GM18867 (cell line): ENCODE results near the gene PIP5KL1.

Experiments used
- ATAC-seq: cut with Tn5 transposase; IDR thresholded peaks from one replicate; pipeline ENCODE4 v1.9.1; 2021; ENCODE audit warnings: mild to moderate bottlenecking, moderate library complexity; ENCODE audit not compliant: unreplicated experiment

PIP5KL1 gene

DNA sequence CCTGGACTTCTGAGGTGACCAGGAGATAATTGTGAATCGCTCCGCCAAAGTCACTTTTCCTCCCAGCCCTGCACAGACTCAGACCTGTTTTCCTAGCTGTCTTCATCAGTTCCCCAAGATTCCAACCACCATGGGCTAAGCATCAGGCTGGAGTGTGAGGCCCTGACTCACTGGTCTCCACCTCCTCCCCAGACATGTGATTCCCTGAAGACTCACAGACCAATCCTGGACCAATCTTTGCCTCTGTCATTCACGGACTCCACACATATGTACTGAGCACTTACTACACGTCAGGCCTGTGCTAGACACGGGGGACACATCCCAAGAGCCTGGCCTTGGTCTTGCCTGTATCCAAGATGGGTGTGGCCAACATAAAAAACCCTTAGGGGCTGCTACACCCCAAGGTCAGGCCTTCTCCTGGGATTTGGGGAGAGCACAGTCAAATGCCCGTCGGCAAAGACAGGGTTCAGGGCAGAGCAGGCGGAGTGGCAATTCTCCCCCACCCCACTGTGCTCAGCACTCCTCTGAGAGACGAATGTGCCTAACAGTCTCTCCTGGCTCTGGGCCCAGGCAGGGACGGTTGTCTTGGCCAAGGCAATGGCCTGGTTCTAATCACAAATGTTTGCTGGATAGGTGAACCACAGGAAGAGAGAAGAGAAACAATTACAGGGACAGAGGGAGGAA is 38.3 kb upstream of the PIP5KL1 start:
- no peak for ATAC-seq

DNA sequence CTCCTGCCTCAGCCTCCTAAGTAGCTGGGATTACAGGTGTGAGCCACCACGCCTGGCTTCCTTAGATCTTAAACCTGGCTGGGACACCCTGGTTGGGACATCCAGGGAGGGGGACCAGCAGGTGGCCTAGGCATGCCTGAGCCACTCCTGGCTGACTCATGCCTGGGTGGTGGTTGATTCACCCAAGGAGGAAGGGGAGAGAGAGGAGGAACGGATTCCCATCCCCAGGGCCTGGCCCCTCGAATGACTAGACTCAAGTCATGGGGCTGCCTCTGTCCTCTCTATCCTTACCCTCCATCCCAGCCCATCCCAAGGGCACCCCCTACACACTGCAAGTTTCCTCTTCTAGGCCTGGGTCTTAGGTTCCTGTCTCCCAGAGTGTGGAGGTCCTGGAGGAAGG is 37.5 kb upstream of the PIP5KL1 start:
- ATAC-seq, result no peak

DNA sequence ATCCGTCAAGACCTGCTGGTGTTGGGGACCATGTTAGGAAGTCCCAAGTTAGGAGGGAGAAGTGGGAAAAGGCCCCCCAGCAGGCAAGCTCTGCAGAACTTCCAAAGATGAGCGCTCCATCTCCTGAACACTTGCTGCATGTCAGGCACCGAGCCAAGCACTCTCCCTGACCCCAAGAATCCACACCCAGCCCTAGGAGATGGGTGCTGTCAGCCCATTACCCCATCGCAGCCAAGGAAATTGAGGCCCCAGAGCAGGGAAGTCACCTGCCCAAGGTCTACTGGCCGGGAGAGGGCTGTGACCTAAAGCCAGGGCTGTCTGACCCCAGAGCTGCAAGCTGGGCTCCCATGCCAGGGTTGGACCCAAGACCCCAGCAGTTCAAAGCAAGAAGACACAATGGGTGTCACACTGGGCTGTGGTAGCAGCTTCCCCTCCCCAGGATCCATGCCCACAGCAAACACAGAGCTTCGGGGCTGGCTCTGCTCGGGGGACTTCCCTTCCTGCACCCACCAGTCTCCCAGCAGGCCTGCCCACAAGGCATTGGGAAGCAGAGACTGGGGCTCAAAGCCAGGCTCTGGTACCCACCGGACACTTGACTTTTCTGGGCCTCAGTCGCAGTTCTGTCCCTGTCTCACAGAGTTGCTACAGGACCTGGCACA is 36.7 kb upstream of the PIP5KL1 start:
- no peak for ATAC-seq

DNA sequence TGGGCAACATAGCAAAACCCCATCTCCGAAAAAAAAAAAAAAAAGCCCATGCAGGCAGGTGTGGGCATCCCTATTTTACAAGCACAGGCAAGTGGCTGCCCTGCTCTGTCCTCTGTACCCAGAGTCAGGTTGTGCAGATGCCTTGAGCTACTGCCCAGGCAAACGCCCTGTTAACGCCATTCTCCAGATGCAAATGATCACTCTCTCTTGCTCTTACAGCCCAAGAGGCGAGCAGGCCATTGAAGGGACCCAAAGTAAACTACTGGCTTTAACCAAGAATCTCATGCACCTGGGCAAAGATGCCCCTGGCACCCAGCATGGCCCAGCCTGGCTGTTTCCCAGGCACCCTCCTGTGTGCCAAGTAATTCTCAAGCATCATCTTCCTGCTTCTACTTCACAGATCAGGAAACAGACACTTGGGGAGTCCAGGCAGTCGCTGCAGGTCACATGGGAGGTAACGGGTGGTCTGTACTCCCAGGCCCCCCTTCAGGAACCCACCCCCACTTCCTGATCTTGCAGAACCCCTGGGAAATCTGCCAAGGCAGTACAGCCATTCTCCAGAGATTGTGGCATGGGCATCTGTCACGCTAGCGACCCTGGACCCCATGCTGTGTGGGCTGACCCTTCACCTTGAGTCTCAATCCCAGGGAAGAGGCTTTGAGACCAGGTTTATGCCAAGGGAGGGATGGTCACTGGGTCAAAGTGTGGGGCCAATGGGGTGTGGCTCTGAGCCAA is 36.0 kb upstream of the PIP5KL1 start:
- no peak for ATAC-seq

DNA sequence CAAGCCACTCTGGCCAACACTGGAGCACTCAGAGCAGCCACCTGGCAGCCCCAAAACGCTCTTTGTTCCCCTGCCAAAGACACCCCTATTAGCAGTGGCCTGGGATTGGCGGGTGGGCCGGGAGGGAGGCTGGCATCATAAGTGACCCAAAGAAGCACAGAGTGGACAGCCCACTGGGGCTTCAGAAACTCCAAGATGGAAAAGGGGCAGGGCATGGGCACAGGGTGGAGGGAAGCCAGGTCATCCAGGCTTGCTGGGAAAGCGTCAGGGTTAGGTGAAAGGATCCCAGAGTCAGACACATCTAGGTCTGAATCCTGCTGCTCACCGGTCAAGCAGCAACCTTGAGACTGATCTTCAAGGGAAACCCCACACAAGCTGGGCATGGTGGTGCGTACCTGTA is 35.4 kb upstream of the PIP5KL1 start:
- ATAC-seq, result no peak

DNA sequence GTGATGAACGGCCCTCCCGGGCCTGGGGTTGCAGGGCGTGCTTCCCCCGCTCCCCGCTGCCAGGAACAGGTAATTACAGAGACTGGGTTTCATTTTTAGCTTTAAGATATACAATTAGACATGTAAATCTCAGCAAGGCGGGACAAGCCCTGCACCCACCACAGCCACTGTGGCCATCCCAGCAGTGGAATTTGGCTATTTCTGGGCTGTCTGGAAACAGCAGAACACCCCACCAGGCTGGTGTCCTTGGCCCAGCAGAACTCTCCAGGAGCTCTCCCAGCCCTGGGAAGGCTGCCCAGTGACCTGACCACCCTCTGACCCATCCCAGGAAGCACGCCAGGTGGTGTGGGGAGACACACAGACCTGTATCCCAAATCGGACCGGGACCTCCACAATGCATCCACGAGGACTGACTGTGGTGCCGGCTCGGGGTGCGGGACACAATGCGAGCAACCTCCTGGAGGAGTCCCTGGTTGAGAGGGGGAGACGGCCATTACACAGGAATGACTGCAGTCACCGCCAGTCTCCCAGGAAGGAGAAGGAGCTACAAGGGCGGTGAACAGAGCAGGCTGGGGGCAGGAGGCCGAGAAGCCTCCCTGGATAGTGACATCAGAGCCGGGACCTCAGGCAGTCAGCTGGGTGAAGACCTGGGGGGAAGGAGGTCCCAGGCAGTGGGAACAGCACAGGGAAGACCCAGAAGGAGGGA is 32.9 kb upstream of the PIP5KL1 start:
- ATAC-seq, result no peak

DNA sequence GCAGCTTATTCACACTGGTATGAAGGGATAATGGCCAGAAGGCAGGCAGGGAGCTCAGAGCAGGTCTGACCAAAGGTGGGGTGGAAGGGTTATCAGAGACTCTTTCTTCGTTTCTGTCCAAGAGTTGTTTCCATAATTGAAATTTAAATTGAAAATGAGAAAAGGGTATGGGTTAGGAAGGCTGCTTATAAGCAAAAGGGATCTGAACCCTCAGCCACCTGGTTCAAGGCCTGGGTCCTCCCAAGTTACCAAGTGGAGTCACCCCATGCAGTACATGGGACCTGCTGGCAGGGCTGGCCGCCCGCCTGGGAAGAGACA is 32.4 kb upstream of the PIP5KL1 start:
- no peak for ATAC-seq

DNA sequence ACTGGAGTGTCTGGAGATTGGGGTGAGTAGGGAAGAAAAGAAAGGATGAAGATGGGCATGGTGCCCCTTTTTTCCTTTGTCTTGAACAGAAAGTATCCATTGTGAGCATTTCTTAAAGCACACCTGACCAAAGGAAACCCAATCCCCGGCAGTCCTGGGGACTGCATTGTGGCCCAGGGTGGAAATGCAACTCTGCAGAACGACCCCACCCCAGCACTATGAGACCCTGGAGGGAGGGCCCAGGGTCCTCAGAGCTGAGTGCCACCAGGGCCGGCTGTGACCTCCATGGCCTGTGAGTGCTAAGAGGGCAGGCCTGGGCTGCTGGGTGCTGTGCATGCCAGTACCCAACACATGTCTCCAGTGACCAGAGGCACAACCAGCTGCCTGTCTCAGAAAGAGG is 31.7 kb upstream of the PIP5KL1 start:
- ATAC-seq, result no peak

DNA sequence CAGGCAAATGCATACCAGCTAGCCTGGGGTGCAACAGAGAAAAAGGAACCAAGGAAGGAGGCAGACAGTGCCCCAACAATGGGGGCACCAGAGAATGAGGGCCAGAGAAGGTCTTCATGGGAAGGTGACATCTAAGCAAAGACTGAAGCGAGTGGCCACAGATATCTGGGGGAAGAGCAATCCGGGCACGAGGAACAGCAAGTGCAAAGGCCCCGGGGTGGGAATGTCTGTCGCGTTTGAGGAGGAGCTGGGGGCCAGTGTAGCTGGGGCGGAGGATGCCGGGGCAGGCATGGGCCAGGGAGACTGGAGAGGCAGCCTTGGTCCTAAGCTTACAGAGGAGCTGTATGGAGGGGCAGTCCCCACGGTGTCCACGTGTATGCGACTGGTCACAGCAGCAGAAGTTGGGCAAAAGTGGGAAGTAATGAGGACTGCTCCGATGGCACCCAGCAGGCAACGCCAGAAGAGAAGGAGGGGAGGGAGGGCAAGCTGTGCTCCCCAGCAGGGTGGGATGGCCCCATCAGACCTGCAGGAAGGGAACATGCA is 31.1 kb upstream of the PIP5KL1 start:
- no peak for ATAC-seq

DNA sequence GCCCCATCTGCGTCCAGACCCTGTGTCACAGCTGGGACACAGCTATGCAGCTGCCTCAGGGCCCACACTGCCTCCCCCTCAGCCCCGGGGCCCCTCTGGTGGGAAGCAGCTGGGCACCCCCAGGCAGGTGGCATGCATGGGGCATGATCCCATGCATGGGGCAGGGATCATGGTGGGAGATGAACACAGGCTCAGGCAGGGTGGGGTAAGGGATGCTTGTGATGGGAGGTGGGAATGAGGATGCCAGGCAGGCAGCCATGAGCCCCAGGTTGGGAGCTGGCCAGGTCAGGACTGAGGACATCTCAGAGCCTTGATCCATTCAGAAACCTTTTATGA is 30.5 kb upstream of the PIP5KL1 start:
- ATAC-seq, result no peak

DNA sequence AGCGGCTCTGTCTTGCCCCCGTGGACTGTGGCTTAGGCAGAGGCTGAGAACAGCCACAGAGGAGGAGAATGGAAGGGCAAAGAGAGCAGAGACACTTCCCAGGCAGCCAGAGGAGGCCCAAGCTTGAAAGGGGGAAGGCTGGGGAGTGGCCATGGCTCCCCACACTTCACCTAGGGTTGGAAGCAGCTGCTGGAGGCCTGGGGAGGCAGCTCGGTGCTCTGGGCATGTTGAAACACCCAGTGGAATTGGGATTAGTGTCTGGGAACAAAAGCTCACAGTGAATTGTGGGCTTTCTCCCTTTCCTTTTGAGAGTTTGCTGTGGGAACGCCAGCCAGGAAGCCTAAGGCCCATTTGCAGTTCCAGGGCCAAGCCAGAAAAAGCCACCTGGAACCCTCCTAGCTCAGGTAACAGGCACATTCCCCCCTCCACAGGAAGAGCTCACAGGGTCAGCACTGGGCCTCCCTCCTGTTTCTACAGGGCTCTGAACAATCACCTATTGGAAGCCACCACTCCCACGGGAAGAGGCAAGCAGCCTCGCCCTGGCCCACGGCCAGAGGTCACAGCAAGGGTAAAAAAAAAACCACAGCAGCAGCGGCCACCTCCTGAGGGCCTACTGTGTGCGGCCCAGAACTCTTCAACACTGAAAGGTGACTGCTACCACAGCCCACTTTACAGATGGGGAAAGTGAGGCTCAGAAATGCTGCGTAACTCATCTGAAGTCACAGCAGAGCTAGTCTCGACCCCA is 30.0 kb upstream of the PIP5KL1 start:
- no peak for ATAC-seq

DNA sequence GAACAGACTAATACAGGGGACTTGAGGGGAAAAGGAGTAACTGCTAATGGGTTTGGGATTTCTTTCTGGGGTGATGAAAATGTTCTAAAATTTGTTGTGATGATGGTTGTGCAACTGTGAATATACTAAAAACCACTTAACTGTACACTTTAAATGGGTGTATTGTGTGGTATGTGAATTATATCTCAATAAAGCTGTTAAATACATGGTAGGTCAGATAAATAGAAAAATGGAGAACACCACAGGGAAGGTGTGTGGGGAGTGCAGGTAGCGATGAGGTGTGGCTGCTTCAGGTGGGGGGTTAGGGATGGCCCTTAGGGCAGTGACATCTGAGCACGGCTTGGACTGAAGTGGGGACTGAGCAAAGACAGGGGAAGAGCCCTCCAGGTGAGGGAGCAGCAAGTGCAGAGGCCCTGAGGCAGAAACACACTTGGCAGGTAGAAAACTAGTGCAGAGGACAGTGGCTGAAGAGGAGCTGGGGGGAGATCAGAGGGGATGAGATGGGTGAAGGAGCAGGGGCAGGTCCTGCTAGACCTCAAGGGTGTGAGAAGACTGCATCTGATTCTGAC is 29.3 kb upstream of the PIP5KL1 start:
- ATAC-seq, result no peak

DNA sequence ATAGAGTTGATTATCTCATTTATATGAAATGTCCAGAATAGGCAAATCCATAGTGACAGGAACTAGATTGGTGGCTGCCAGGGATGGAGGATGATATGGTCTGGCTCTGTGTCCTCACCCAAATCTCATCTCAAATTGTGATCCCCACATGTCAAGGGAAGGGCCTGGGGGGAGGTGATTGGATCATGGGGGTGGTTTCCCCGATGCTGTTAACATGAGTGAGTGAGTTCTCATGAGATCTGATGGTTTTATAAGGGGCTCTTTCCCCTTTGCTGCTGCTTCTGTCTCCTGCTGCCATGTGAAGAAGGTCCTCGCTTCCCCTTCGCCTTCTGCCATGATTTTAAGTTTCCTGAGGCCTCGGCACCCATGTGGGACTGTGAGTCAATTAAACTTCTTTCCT is 28.8 kb upstream of the PIP5KL1 start:
- no peak for ATAC-seq

DNA sequence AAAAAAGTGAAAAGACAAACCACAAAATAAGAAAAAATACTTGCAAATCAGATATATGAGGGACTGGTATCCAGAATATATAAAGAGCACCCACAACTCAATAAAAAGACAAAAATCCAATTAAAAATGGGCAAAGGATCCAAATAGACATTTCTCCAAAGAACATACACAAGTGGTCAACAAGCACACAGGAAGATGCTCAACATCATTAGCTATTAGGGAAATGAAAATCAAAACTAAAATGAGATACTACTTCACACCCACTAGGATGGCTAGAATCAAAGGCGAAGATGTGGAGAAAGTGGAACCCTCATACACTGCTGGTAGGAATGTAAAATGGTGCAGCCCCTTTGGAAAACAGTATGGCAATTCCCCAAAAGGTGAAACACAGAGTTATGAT is 28.2 kb upstream of the PIP5KL1 start:
- ATAC-seq, result no peak

DNA sequence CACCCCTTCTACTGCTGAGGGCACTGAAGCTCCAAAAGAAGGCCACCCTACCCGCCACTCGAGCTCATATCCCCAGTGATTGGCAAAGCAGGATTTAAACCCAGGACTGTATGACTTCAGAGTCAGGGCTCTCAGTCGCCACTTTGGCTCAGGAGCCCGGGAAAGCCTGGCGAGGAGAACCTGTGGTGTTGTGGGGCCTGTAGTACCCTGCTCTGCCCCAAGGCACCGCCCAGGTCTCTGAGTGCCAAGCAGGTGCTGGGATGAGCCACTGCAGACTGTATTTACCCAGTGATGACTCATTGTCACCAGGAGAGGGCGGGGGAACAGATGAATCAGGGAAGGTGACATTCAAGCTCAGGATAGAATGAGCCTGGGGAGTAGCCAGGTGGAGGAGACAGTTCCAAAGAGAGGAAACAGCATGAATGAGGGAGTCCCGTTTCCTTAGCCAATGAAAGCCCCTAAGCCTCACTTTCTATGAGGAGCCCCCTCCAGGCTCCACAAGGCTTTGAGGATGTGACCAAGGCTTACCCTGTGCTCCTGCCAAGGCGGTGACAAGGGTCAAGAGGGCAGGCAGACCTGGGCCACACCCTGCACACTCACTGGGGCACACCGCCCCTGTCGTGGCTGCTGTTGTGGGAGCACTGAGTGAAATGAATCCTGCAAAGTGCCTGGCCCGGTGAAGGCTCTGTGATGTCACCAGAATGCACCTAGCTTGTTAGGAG is 24.9 kb upstream of the PIP5KL1 start:
- ATAC-seq, result no peak

DNA sequence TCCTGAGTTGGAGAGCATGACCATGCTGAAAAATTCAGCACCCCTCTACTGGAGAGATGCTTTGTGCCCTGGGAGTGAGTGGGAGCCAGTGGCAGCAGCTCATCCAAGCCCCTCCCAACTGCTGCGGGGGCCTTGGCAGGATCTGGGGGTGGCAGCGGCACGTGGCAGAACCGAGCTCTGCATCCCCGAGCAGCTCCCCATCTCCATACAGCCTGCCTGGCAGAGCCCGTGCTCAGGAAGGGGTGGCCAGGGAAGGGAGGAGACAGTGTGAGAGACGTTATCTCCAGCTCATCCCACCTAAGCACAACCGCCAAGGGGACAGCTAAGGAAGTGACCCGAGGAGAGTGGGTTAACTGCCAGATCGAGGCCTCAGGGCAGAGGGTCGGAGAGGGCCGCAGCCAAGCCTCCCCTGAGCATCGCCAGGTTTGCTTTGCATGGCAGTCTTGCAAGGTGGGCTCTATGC is 24.3 kb upstream of the PIP5KL1 start:
- no peak for ATAC-seq

DNA sequence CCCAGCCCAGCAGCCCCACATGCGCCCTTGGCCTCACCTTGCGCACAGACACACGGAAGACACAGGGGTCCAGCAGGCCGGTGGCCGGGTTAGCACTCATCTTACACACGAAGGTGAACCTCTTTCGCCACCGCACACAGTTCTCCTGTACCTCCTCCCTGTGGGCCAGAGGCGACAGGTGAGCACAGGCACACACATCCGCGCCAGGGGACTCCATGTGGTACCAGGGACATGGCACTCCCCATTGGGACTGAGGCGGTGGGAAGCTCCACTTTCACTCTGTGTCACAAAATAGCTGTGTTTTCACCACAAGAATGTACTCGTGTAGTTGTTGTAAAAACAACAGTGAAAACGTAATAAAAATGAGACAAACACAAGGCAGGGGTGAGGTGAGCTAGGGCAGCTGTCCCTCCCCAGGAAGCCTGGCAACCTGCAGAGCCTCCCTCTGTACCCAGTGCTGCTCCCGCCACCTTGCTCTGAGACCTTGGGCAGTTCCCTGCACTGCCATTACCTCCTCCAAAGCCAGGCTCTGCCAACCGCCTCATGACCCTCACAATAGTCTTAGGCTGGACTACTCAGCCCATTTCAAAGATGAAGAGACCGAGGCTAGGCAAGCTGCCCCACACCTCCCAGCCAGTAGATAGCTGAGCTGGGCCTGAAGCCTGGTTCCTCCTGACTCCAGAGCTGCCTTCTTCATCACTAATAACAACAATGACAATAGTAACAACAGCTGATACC is 23.4 kb upstream of the PIP5KL1 start:
- no peak for ATAC-seq

DNA sequence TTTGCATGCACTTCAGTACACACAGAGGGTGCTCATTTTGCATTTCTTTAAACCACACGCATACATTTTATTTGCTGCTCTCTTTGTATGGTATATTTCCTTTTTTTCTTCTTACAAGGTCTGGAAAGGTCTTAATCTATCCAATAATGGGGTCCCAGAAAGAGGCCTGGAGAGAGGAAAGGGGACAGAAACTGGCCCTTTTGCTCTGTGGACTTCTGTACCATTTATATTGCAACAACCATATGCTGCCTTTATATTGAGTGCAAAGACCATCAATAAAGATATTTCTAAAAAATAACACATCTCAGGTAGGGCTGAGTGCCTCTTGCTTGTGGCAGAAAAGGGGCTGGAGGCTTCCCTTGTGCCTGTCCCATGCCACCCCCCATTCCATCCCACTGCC is 22.6 kb upstream of the PIP5KL1 start:
- ATAC-seq, result no peak
